GM04503 (cell line): Measurements from ENCODE around the gene BAZ2A.
"Not testable (repeated sequence)": the region's sequence is repeated elsewhere in the genome, so short reads cannot be mapped to it uniquely, and the experiment has no call there.

Experiments
- DNase-seq: peaks from one replicate; pipeline ENCODE4 v3.0.0-alpha.2; 2012; ENCODE audit warnings: low read depth

The BAZ2A gene

GRCh38 chr12:56593909-56594621 is 36.1 kb downstream of the BAZ2A start:
- DNase-seq: peak; percentile 38

- peak; percentile 41 for DNase-seq
Measured at GRCh38 chr12:56591961-56592360, 38.2 kb downstream of the BAZ2A start.

- DNase-seq: no peak
Measured at GRCh38 chr12:56591126-56591525, 39.0 kb downstream of the BAZ2A start.

DNA sequence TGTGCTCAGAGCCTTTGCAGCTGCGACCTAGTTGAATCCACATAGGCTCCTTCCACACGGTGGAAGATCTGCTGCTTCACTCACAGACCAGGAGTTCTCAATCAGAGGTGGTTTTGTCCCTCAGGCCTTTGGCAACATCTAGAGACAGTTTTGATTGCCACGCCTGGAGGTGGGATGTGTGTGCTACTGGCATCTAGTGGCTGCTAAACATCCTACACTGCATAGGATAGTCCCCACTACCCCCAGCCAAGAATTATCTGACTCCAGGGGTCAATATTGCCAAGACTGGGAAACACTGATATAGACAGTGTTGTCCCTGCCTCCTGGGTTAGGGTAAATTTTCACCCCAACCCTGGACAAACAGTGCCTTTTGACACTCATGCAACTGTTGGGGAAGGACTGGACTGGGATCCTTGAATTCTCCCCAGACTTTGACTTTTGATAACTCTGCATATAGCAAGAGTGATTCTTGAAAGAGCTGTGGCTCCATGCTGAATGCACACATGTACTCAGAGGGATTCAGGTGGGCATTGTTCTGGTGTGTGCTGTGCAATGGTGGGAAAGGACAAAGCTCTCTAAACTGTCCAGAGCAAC is 39.8 kb downstream of the BAZ2A start:
- no peak for DNase-seq

DNA sequence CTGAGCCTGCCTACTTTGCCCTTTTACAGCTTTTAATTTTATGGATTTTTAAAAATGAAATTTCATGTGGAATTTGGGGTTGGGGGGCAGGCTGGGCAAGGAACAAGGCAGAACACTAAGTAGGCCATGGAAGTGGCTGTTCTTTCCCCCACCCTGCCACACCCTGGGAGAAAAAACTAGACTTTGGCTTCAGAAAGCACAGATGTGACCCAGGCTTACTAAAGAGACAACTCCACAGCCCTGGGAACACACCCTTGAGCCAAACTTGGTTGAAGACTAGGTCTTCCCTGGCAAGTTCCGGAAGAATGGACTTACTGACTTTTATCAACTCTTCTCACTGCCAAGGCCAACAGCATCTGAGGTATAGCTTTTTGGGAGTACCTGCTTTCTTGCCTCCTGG is 40.3 kb downstream of the BAZ2A start:
- DNase-seq: no peak

DNA sequence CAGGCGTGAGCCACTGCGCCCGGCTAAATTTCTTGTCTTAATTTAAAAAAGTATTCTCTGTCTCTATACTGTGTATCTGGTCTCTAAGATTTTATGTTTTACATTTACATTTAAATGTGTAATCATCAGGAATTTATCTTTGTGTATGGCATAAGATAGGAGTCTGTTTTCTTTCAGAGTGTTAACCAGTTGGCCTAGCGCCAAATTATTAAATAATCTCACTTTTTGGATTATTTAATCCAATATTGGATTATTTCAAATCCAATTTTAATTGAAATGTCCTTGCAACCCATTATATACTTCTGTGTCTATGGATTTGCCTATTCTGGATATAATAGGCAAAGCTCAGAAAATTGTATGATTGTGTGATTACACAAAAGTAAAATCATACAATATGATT is 45.0 kb downstream of the BAZ2A start:
- no peak for DNase-seq

- DNase-seq: no peak
Measured at GRCh38 chr12:56581418-56582145, 48.5 kb downstream of the BAZ2A start.

DNA sequence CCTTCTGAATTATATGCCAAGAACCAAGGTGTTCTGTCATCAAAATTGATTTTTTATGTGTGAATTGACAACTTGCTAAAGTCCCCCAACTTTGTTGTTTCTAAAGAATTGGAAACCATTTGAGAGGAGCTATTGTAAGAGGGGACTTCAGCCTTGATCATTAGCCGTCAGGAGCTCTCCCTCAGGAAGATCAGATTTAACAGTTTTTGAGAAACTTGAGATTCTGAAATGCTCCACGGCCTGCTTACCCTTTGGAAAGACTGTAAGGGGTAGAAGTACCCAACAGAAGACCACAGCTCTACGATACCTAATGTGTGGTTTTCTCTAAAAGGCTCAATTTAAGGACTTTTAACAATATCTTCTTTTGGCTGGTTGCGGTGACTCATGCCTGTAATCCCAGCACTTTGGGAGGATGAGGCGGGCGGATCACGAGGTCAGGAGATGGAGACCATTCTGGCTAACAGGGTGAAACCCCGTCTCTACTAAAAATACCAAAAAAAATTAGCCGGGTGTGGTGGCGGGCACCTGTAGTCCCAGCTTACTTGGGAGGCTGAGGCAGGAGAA is 51.1 kb downstream of the BAZ2A start:
- DNase-seq: no peak

GRCh38 chr12:56577248-56577647 is 52.9 kb downstream of the BAZ2A start:
- DNase-seq: not testable (repeated sequence)

- no peak for DNase-seq
Measured at GRCh38 chr12:56574210-56574609, 55.9 kb downstream of the BAZ2A start.

DNA sequence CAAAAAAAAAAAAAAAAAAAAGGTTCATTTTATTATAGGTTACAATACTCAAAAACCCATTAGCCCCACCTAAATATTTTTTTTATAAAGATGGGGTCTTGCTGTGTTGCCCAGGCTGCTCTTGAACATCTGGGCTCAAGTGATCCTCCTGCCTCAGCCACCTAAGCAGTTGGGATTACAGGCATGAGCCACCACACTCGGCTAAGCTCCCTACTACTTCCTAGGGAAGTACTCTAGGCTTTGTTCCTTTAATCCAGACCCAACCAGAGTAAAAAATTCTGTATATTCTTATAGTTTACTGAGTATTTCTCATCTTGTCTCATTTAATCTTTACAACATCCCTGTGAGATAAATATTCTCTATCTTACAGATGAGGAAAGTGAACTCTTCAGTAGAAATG is 57.8 kb downstream of the BAZ2A start:
- no peak for DNase-seq

DNA sequence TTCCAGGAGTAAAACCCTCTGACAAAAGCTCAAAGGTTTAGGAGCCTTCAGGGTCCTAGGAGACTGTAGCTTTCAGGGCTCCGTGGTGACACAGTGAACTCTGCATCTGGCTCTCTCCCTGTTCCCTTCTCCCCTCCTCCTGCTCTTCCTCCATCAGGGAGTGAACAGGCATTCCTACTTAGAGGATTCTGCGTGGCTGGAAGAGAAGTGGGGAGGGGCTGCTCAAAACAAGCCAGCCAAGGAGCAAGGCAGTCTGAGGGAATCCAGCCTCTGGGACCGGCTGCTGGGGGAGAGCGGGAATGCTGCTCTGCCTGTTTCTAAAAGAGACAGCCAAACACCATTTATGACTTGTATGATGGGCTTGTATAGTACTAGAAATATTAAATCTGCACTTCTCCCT is 59.0 kb downstream of the BAZ2A start:
- DNase-seq: no peak

- no peak for DNase-seq
Measured at GRCh38 chr12:56568146-56568545, 62.0 kb downstream of the BAZ2A start.

- DNase-seq: no peak
Measured at GRCh38 chr12:56565510-56566101, 64.5 kb downstream of the BAZ2A start.

- DNase-seq: no peak
Measured at GRCh38 chr12:56551070-56551469, 79.1 kb downstream of the BAZ2A start.

- DNase-seq: no peak
Measured at GRCh38 chr12:56546680-56547079, 83.4 kb downstream of the BAZ2A start.
